ENCODE data around the gene IFI6. TPM values are rescaled to one million over a fixed set of nuclear protein-coding genes. Genes with fewer than 3 reads are reported as not detected.

Gene IFI6
- total and polyA plus RNA-seq, 2 of the 13 experiments (the other 11 are each of a cell fraction or from before 2014, with no cell fraction given) = 12.9 to 13.2 TPM

DNA sequence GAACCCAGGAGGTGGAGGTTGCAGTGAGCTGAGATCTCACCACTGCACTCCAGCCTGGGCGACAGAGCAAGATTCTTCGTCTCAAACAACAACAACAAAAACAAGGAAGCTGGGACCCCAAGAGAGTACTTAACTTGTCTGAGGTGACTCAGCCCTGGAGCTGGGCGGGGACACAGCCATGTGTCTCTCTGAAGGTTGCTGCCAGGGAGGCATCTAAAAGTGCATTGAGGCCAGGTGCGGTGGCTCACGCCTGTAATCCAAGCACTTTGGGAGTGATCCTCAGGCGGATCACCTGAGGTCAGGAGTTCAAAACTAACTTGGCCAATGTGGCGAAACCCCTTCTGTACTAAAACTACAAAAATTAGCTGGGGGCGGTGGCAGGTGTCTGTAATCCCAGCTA is 7.7 kb downstream of the IFI6 start:
- TF ChIP-seq ZSCAN20 (CRISPR knock-in tag; IDR thresholded peaks at IDR 0.05; ENCODE audit: borderline replicate concordance) = no peak
- TF ChIP-seq SCMH1 (CRISPR knock-in tag; IDR thresholded peaks at IDR 0.05; ENCODE audit: borderline replicate concordance) = no peak
- no peak for TF ChIP-seq LCORL (IDR thresholded peaks at IDR 0.05)
- TF ChIP-seq LCORL (CRISPR knock-in tag; IDR thresholded peaks at IDR 0.05) = no peak
- no peak for TF ChIP-seq ZNF552 (CRISPR knock-in tag; IDR thresholded peaks at IDR 0.05; ENCODE audit: borderline replicate concordance)
- TF ChIP-seq, protein P1, sequence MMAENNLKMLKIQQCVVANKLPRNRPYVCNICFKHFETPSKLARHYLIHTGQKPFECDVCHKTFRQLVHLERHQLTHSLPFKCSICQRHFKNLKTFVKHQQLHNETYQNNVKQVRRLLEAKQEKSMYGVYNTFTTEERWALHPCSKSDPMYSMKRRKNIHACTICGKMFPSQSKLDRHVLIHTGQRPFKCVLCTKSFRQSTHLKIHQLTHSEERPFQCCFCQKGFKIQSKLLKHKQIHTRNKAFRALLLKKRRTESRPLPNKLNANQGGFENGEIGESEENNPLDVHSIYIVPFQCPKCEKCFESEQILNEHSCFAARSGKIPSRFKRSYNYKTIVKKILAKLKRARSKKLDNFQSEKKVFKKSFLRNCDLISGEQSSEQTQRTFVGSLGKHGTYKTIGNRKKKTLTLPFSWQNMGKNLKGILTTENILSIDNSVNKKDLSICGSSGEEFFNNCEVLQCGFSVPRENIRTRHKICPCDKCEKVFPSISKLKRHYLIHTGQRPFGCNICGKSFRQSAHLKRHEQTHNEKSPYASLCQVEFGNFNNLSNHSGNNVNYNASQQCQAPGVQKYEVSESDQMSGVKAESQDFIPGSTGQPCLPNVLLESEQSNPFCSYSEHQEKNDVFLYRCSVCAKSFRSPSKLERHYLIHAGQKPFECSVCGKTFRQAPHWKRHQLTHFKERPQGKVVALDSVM (CRISPR knock-in tag; IDR thresholded peaks at IDR 0.05) = no peak
- TF ChIP-seq ZNF17 (CRISPR knock-in tag; IDR thresholded peaks at IDR 0.05) = no peak
- TF ChIP-seq ZNF256 (CRISPR knock-in tag; conservative IDR thresholded peaks at IDR 0.05) = no peak
- no peak for TF ChIP-seq IKZF1 (IDR thresholded peaks at IDR 0.05)
- TF ChIP-seq MTA1 (CRISPR knock-in tag; IDR thresholded peaks at IDR 0.05; ENCODE audit: borderline replicate concordance) = no peak
- no peak for TF ChIP-seq TARDBP (CRISPR knock-in tag; IDR thresholded peaks at IDR 0.05)
- TF ChIP-seq NCOR1 (IDR thresholded peaks at IDR 0.05; ENCODE audit: borderline replicate concordance, low read length) = no peak
- no peak for TF ChIP-seq ZSCAN9 (CRISPR knock-in tag; IDR thresholded peaks at IDR 0.05; ENCODE audit: borderline replicate concordance)
- TF ChIP-seq TOE1 (CRISPR knock-in tag; IDR thresholded peaks at IDR 0.05) = no peak
- no peak for TF ChIP-seq NFRKB (IDR thresholded peaks at IDR 0.05)
- no peak for TF ChIP-seq GTF3A (CRISPR knock-in tag; conservative IDR thresholded peaks at IDR 0.05)
- no peak for TF ChIP-seq PRMT3 (CRISPR knock-in tag; IDR thresholded peaks at IDR 0.05; ENCODE audit: borderline replicate concordance, low read depth)
- no peak for TF ChIP-seq FOXA3 (CRISPR knock-in tag; IDR thresholded peaks at IDR 0.05)
- FAIRE-seq (no peak), DNase-seq (ENCODE audit: low spot score) (no peak), ATAC-seq (no peak)
- intact Hi-C loops (cut with micrococcal nuclease; ENCODE audit: unreplicated experiment) = loop anchor here (5.0 to 10.0 kb wide), 2 partner anchors 102 to 269 kb away; partner anchors contain the start of gene GPR3
- Histone ChIP-seq H3K9me3 (ENCODE audit: low read length) (no peaks in the 10 kb centered on the region), H3K36me3 (replicated peaks in 1 of 2; ENCODE audit: control insufficient read depth in 1 of 2, insufficient read depth in 2 of 2, low read length in 2 of 2) (no peaks in the 10 kb centered on the region), H3K4me2 (ENCODE audit: low read depth, low read length) (no peak overlapping the region), H3K27ac (ENCODE audit: extremely low read length, insufficient read depth, low read length) (no peak overlapping the region), H3K79me2 (ENCODE audit: insufficient read depth, low read length) (no peaks in the 10 kb centered on the region), H3K4me1 (ENCODE audit: insufficient read depth, low read length) (peaks cover 24% of the 10 kb centered on the region), H3K4me3 (replicated peaks in 1 of 3; ENCODE audit: insufficient read depth in 1 of 3, low read depth in 2 of 3, low read length in 3 of 3) (no peak overlapping the region), H2AFZ (ENCODE audit: low read length) (no peak overlapping the region), H3K9ac (ENCODE audit: insufficient read depth, low read depth, low read length) (no peak overlapping the region), H3K27me3 (ENCODE audit: control insufficient read depth in 1 of 2, insufficient read depth in 2 of 2, low read length in 2 of 2) (peaks cover 1 to 4% of the 10 kb centered on the region in 2 experiments; a peak in 1 of 5 replicates), H4K20me1 (ENCODE audit: insufficient read depth, low read length) (no peaks in the 10 kb centered on the region)
- ChIA-PET CTCF (ENCODE audit: low intra/inter-chr PET ratio, low total read pairs) (interaction anchor here (2.7 to 2.8 kb wide), 2 partner anchors 21 to 56 kb away, joined by 24 to 63 read pairs; no protein-coding TSS in a partner anchor), POLR2A (no interaction called here)
- 32% methylated on average over 5 of the region's 8 CpGs for WGBS (ENCODE audit: low lambda C conversion rate)
- BruUV-seq (replicated peaks) = no TSS peak
- in situ Hi-C loops (cut with HindIII; ENCODE audit: extremely low pct_ligation_motif_present, low pct_unique_long_range_greater_than_20kb) = no loop called here
